GM18505 (cell line): ENCODE results near the gene AGFG1.
A peak's percentile ranks its signal among the peaks of the same experiment; 100 is the strongest.

ENCODE experiments used
- ATAC-seq: cut with Tn5 transposase; IDR thresholded peaks from one replicate; pipeline ENCODE4 v1.9.1; 2021; ENCODE audit not compliant: unreplicated experiment
- POLR2A ChIP-seq: IDR thresholded peaks from 4 replicates; pipeline ENCODE4 v1.6.1; 2011; ENCODE audit warnings: borderline replicate concordance; ENCODE audit not compliant: insufficient read depth, insufficient read length; ENCODE audit errors: extremely low read depth

AGFG1 gene

DNA sequence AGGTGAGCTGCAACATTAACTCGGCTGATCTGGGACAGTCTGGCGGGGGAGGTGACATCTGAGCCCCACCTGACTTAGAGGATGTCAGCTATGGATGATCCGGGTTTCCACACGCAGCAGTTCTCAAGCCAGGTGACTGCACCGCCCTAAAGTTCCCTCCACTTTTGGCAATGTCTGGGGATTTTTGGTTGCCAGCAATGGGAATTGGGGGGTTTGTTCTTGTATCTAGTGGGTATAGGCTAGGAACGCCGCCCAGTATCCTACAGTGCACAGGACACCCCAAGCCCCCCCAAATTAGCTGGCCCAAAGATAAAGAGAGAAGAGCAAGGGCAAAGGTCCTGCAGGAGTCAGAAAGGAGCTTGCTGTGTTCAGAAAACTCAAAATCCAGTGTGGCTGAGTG lies 544 bp upstream of the AGFG1 start:
- no peak for ATAC-seq
- no peak for TF ChIP-seq POLR2A

DNA sequence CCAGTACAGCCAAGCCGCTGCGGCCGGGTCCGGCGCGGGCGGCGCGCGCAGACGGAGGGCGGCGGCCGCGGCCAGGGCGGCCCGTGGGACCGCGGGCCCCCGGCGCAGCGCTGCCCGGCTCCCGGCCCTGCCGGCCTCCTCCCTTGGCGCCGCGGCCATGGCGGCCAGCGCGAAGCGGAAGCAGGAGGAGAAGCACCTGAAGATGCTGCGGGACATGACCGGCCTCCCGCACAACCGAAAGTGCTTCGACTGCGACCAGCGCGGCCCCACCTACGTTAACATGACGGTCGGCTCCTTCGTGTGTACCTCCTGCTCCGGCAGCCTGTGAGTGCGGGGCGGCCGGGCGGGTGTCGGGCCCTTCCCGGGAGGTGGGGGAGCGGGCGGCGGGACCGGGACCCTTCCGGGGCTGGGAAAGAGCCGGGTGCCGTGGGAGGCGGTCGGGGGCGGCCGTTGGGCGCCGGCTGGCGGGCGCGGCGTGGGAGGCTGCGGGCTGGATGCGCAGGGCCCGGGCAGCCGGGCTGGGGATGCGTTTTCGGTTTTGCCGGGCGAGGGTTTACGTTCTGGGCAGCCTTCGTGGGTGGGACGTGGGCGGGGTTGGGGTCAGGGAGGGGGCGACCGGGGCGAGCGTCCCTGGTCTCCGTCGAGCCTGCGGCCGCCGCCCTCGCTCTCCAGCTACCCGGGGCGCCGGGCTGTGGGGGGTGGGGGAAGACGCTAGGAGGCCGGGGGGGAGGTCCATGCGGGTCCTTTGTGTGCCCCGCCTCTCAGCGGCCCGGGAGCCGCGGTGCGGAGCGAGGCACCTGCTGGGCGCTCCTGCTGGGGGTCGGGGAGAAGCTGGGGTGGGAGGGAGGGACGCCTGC lies 537 bp downstream of the AGFG1 start:
- peak; percentile 66 for ATAC-seq
- TF ChIP-seq POLR2A = no peak

DNA sequence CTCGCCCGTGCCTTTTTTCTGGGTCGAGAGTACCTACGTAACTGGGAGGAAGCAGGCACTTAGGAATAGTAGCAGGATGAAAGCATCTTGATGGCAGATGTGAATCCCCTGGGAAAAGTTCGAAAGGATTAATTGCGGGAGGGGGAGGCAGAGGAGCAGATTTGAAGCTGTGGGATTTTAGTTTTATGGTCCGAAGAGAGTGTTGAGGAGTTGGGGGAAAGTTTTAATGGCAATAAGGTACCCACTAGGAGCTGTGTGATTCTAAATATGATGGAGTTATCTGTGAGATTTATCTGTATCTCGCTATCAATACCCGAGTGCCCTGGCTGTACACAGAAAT lies 1.1 kb downstream of the AGFG1 start:
- no peak for TF ChIP-seq POLR2A
- ATAC-seq = no peak

DNA sequence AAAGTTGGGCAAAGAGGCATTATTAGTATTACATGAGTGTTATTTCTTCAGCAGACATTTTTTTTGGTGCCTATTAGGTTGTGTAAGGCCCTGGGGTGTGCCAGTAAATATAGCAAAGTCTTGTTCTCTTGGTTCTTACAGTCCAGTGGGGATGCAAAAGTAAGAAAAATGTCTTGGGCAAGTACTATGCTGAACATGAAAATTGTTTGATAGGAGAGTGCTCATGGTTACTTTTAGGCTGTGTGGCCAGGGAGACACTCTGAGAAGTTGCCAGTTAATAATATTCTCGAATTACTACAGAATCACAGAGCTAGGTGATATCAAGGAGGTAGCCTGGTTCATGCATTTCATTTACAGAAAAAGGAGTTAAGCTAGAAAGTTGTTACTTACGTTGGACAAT lies 1.9 kb downstream of the AGFG1 start:
- no peak for TF ChIP-seq POLR2A
- no peak for ATAC-seq

DNA sequence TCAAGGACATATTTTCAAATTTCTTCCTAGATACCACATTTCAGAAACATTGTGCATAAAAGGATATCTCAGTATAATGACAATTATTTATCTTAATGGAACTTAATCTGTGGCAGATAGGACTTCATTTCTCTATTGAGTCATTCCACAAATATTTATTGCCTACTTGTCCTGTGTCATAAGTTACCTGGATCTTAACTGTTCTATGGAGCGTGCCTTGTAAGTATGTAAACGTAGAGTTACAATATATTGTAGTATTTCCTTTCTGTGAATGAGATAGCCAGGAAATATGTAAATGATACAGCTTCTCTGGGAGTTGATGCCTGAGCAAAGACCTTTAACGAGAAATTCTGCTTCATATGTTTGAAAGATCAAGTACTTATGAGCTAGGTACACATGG lies 2.5 kb downstream of the AGFG1 start:
- TF ChIP-seq POLR2A = no peak
- no peak for ATAC-seq

DNA sequence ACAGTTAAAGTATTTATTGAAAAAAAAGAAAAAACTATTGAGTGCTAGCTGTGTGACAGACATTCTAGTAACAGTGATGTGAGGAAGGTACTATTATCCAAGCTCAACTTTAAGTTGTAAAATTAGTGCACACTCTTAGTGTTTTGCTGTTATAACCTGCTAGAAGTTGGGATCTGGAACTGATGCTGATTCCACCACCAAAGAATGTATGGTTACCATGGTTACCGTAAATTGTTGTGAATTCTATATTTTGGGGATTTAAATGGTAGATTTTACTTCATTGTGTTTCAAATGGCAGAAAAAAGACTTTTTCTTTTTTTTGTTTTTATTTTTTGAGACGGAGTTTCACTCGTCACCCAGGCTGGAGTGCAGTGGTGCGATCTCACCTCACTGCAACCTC lies 5.3 kb downstream of the AGFG1 start:
- ATAC-seq = no peak
- no peak for TF ChIP-seq POLR2A

DNA sequence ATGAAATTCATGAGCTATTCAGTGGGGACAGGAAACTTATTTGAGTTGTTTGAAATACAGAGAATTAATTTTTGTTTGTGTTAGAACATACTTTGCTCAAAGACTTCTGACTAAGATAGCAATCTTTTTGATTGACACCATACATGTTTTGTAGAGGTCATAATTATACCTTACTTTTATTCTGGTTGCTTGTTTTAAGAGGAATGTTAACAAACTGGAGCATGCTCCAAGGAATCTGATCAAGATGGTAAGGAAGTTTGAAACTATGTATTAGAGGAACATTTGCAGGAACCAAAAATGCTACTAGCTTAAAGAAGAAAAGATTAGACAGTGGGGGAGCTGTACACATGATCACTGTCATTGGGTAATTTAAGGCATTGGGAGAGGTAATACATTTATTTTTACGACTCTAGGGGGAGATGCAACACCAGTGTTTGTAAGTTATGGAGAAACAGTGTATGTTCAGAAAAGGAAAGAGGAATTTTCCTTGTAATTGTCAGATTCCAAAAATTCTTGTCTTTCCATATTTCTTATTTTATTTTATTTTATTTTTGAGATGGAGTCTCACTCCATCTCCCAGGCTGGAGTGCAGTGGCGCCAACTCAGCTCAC lies 8.0 kb downstream of the AGFG1 start:
- peak; percentile 33 for ATAC-seq
- TF ChIP-seq POLR2A = no peak

DNA sequence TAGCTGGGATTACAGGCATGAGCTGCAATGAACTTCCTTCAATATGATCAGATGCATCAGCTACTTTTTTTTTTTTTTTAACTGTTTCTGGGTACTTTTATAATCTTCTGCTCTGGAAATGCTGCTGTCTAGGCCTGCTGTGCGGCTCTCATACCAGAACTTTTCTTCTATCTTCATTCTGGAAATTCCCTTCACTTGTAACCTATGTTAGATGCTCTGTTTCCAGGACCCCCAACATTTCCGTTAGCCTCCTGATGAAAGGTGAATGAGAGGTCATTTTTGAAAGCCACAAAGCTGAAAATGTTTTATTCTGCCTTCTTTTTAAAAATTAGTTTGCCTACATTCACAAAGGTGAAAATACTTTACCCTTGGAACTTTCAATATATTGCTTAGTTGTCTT lies 8.6 kb downstream of the AGFG1 start:
- ATAC-seq = peak; percentile 30

DNA sequence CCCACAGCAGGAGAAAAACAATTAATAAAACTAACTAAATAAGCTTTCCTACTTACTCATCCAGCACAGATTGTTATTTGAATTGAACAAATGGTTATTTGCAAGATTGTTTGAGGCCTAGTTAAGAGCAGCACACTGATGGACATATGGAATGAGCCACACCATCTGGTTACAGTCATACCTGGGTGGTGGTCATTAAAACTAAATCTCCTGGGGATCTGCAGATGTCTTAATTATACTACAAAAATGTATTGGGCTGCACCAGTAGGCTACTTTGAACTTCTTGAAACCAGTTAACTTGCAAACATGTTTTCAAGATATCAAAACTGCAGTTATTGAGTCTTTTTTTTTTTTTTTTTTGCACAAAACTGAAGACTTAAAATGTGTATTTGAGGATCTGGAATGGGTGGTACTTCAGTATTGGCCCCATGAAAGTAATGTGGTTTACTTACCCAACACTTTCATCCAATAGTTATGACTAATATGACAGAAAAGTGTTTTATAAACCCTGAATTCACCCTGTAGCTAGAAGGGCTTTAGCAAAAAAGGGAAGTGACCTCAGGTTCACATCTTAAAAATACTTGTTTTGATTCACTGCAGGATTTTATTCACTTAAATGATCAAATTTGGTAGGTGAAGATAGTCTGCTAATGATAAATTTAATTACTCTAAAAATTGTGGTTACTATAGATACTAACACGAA lies 10.8 kb downstream of the AGFG1 start:
- TF ChIP-seq POLR2A = no peak
- ATAC-seq = peak; percentile 88

More for the DNA sequence above, 8.6 kb downstream of the AGFG1 start:
- TF ChIP-seq POLR2A = no peak

DNA sequence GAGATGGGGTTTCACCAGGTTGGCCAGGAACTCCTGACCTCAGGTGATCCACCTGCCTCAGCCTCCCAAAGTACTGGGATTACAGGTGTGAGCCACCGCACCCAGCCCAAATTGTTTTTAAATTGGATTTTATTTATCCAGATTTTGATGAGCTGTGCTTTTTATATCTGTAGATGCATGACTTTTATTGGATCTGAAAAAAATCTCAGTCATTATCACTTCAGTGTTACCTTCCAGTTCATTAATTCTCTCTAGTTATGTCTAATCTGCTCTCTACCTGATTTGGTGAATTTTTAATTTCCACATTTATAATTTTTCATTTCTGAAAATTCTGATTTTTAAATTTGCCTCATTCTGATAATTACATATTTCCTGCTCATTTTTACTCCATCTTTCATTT lies 13.5 kb downstream of the AGFG1 start:
- no peak for ATAC-seq
- TF ChIP-seq POLR2A = no peak

DNA sequence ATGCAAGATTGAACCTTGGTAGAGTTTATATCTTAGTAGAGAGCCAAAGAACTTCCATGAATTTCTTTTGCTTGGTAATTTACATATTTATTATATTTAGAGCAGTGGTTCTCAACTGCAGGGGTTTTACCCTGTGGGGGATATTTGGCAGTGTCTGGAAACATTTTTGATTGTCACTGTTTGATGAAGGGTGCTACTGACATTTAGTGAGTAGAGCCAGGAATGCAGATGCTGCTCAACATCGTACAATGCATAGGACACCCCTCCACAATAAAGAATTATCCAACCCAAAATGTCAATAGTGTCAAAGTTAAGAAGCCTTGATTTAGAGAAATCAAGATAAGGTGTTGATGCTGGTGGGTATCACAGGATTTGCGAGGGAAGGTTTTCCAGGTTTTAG lies 14.7 kb downstream of the AGFG1 start:
- no peak for TF ChIP-seq POLR2A
- ATAC-seq = no peak

DNA sequence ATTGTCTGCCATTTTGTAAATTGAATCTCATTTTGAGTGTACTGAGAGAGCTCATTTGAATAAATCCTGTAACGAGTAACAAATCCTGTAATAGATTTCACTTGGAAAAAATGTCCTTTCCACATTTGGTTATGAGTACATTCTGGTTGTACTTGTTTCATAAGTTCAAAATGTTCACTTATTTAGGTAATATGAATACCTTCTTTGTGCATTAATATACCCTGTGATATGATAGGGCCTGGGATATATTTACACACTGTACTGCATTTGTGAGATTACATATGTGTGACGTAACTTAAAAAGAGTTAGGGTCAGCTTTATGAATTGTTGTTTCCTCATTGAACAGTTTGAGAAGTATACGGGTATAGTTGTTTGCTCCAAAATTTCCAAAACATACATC lies 16.1 kb downstream of the AGFG1 start:
- TF ChIP-seq POLR2A = no peak
- no peak for ATAC-seq

DNA sequence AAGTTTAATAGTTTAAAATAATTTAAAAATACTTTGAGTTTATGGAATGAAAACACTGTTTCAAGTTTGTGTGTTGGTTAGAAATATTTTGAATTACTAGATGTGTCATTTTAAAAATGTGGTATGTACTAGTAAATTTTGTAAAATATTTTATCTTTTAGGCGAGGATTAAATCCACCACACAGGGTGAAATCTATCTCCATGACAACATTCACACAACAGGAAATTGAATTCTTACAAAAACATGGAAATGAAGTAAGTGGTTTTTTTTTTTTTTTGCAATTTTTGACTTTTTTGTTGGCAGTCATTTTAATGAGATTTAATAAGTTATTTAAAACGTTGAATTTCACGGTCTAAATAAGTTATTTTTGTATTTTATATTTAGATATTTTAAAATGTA lies 19.4 kb downstream of the AGFG1 start:
- no peak for TF ChIP-seq POLR2A
- ATAC-seq = no peak

DNA sequence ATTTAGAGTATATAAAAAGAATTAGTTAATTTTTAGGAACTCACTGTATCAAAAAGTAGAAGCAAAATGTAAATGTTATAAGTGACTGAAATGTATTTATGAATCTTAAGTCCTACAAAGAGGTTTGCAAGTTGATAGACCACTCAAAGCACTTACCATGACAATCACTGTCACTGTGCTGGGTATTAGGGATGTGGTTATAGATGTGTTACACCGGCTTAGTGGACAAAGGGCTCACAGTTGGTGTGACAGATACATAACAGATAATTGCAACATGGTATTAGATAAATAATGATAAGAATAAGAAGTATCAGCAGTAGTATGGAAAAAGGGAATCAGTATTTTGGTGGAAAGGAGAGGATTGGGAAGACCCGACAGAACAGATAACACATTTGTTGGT lies 21.6 kb downstream of the AGFG1 start:
- no peak for ATAC-seq
- no peak for TF ChIP-seq POLR2A
